GM20431 (cell line): ENCODE results near the gene CNTNAP5.

Experiments
- in situ Hi-C: fragments of 300-500 bp; cut with MseI, MboI; formaldehyde crosslinking; loops from one replicate; pipeline ENCODE4 v1.15.0; 2020; ENCODE audit warnings: low sequenced_read_pairs; ENCODE audit not compliant: unreplicated experiment

The CNTNAP5 gene

DNA sequence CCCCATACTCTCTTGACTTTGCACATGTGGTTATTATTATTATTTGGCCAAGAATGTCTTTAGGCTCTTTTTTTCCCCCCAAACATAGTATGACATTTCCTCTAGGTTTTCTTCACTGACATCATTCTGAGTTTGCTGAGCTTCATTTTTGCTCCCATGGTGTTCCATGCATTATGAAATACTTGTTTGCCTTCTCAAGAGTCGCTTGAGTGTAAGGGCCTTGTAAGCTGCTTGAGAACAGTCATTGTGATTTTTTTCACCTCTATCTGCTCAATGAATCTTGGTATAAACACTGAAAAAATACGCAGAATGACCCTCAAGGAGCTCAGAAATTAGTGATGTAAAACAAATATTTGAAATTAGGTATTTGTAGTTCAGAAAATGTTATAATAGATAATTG lies 688.9 kb downstream of the CNTNAP5 start:
- in situ Hi-C loops, result no loop called here

DNA sequence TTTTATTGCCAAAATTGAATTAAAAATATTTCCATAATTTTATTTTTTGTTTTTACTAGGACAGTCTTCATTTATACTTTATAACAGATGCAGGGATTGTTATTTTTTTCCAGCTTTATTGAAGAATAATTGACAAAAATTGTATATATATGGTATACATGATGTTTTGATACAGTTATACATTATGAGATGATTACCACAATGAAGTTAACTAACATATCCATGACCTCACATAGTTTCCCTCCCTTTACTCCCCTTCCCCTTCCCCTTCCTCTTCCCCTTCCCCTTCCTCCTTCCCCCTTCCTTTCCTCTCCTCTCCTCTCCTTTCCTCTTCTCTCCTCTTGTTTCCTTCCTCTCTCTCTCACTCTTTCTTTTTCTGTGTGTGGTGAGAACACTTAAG lies 700.1 kb downstream of the CNTNAP5 start:
- in situ Hi-C loops, result no loop called here

DNA sequence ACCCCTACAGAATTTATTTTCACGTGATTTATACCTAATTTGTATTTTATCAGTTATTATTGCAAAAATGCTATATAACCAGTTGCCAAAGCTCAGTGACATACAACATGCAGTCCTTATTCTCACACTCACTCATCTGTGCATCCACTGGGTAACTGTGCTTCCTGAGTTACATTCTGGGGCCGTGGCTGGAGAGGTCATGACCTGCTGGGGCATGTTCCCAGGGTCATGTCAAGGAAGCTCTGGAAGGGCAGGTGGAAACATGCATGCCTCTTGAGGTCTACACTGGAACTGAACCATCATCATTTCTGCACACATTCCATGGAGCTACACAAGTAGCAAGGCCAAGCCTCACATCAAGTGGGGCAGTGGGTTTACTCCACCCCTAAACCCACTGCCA lies 715.5 kb downstream of the CNTNAP5 start:
- in situ Hi-C loops, result no loop called here

DNA sequence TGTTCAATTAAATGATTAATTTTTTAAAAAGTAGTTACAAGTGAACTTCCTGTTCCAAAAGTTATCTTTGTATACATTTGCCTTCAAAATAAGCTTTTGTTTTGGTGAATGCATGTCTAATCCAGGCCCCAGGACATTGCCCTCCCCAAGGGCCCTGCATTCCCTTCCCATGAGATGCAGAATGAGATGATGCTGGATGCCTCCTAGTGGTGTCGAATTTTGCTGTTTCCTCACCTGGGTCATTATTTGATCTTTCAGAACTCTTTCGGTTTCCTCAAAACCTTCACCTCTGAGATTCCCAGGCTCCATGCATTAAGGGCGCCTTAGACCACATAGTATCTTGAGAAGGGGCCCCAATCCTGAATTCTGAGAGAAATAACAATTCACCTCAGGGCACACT lies 728.8 kb downstream of the CNTNAP5 start:
- in situ Hi-C loops, result no loop called here

DNA sequence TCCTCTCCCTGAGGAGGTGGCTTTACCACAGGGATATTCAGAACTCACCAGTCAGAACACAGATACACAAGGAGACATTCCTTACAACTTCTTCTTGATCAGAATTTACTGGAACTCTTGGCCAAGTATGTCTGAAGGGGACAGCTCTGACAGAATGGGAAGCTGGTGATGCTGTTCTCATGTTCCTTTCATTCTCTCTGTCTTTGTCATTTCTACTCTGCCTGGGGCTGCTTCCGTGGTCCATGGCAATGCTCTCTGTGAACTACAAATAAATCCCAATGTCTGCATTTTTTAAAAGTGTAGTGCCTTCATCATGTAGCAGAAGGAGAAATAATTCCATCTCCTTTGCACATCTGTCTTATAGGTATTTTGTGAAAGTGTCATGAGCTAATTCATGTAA lies 730.3 kb downstream of the CNTNAP5 start:
- in situ Hi-C loops, result no loop called here

DNA sequence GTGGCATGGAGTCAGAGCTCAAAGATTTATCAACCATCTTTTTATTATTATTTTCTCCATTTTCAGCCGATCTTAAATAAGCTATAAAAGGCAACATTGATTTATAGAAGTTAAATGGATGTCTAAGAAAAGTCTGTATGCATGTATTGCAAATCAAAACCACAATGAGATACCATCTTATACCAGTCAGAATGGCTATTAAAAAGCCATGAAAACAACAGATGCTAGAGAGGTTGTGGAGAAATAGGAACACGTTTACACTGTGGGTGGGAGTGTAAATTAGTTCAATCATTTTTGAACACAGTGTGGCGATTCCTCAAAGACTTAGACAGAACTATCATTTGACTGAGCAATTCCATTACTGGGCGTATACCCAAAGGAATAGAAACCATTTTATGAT lies 731.0 kb downstream of the CNTNAP5 start:
- in situ Hi-C loops, result no loop called here

DNA sequence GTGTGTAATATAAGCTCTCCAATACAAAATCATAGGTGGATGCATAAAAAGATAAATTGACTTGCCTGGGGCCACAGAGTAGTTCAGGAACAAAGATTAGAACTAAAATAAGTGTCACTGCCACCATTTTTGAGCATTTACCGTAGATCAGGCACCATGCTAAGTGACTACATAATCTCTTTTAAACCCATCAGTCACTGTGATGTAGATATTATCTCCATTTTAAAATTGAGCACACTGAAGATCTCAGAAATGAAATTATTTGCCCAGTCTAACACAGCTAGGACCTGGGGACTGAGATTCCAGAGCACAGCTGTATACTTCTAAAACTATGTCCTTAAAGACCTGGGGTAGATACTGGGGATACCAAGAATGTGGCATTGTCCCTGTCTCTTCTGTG lies 737.3 kb downstream of the CNTNAP5 start:
- in situ Hi-C loops, result no loop called here

DNA sequence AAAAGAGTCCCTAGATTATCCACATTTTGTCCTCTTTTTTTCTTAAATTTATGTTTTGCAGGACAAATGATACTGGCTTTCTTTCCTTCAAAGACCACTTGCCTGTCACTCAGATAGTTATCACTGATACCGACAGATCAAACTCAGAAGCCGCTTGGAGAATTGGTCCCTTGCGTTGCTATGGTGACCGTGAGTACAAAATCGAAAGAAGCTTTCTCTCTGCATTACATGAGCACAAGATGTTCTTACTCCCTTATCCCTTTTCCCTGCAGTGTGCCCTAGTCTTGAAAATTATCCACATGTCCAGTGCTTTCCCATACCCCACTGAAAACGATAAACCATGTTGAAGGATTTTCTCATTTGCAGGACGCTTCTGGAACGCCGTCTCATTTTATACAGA lies 738.5 kb downstream of the CNTNAP5 start:
- in situ Hi-C loops, result no loop called here

DNA sequence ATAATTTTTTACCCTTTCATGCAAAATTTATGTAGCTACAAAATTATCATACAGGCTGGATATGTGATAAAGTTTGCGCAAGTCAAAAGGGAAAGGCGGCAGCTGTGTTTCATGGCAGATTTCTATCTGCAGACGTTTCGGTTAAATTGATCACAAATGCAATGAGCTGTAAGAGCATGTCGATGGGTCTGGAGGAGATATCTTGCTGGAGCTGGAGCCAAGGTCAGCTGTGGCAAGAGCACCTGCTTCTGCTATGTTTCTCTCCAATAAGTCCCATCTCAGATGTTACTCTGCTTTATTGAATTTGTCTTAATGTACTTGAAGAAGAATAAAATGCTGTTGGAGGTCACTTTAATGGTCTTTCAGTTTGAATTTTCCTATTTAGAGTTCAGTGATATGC lies 749.7 kb downstream of the CNTNAP5 start:
- in situ Hi-C loops, result no loop called here

DNA sequence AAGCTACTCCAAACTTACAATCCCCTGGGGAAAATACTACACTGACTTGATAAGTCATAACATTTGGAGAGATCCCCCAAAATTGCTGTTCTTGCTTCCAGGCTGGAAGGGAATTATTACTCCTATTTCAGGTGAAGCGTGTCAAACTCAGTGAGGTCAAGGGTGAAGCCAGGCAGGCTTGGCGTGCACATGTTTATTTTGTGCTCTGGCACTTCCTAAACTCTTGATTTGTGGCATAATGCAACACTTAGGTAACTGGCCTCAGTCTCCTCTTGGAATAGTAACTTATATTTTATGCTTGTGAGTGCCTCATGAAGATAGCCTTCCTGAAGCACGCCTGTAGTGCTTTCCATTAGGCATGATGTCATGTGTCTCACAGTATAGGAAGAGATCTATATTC lies 751.2 kb downstream of the CNTNAP5 start:
- in situ Hi-C loops, result no loop called here

DNA sequence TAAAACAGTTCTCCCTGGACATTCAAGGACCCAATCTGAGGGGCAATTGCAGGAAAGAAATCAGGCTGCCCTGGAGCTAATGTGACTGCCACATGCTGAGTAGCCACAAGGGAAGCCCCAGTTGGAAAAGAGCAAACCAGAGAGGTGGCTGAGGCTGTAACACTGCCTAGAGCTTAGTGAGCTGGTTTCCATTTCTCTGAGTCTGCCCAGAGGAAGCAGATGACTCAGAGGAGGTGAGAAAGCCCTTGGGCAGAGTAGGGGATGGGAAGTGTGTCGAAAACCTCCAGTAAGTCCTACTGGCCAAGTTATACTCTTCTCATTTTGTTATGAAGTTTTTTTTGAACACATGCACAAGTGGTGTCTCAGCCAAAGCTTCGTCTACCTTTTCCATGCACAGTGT lies 753.0 kb downstream of the CNTNAP5 start:
- in situ Hi-C loops, result no loop called here

DNA sequence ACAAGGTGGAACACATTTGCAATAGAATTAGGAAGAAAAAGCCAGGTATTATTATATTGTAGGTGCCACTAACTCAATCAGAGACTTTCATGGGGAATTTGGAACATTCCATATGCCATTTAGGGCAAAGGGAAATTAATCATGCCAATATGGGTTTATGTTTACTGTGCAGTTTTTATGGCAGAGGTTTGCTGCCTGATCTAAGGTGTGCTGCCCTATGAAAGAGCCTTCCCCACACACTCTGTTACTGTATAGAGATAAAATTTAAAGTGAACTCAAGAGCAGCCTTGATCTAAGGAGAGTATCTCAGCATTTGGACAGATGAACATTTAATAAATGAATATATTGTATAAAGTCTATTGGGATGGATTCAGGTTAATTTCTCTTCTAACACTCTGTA lies 771.6 kb downstream of the CNTNAP5 start:
- in situ Hi-C loops, result no loop called here

DNA sequence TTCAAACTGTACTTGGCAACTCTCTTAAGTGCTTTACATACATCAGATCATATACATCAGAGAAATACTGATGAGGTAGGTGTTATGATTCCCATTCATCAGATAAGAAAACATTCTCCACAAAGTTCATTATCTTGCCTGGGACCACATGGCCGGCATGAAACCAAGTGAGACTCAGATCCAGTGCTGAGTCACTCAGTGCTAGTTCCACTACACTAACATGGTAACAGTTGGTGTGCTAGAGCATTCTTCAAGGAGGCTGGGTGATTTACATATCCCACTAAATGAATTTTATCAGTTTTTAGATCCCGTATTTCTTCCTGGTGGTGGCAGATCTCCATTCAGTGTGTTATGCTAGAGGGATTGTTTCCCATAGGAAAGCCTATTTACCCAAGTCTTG lies 772.0 kb downstream of the CNTNAP5 start:
- in situ Hi-C loops, result no loop called here

DNA sequence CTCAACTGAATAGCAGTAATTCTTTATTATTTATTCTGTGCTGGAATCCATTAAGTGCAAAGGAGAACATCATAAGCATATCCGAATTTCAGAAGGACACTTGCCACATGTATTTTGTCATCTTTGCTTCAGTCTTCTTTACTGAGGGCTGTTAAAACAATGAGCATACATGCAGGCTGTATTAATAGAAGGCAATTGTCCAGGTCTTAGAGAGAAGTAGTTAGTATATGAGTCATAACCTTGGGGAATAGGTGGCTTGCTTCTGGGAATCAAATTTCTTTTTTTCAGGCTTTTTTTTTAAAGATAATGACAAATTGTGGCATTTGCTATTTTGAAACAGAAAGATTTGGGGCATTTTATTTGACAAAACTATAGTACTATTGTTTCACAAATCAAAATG lies 773.5 kb downstream of the CNTNAP5 start:
- in situ Hi-C loops, result no loop called here

DNA sequence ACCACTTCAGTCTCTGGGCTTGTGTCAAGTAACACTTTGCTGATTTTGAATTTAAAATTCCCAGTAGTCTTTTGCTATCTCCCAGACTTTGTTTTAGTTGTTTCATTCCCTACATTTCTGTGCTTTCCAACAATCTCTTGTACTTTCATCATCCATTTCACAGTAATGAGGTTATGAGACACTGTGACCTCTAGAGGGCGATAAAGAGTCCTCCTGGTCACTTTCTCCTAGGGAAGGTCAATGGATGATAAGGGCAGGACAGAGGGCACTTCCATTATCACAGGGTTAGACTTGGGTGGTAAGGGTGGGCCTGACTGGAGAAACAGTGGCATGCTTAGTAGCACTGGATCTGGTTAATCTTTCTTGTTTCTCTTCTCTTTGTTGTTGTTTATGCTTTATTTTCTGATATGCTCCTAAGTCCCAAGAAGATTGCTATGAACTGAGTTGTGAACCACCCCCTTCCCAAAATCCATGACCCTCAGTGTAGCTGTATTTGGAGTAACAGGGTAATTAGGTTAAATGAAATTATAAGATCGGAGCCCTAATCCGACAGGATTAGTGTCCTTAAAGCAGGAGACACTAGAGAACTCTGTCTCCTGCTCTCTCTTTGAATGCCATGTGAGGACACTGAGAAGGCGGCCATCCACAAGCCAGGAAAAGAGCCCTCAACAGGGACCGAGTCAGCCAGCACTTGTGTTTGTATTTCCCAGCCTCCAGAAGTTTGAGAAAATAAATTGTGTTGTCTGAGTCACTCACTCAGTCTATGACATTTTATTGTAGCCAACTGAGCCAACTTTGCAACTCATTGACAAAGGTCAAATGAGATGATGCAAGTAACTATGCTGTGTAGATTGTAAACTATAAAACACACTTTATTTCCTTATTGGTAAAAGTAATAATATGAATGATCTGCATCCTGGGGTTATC lies 779.2 kb downstream of the CNTNAP5 start:
- in situ Hi-C loops, result no loop called here

DNA sequence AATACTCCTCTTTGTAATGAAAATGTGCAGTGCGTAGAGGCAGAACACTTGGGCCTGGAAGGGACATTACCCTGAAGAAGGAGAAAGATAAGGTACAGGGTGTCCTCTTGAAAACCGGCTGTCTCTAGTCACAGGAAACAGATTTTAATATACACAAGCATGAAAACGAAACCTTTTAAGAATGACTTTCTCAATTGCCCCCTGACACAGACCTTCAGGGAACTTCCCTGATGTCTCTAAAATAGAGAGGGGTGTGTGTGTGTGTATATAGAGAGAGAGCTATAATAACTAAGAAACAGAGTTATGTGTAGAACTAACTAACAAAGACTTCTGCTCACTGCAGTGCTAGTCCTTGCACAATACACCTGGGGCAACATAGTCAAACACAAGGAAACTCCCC lies 780.0 kb downstream of the CNTNAP5 start:
- in situ Hi-C loops, result no loop called here

DNA sequence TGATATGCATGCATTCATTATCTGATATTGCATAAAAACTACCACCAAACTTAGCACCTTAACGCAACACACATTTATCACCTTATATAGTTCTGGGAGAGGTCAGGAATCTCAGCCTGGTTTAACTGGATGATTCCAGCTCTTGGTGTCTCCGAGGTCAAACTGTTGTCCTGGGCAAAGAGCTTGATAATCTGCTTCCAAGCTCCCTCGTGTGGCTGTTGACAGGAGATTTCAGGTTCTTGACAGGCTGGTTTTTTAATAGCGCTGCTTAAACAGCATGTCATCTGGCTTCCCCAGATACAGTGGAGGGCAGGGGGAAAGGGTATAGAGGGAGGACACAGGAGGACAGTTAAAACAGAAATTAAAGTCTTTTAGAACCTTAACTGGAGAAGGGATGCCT lies 785.0 kb downstream of the CNTNAP5 start:
- in situ Hi-C loops, result no loop called here

DNA sequence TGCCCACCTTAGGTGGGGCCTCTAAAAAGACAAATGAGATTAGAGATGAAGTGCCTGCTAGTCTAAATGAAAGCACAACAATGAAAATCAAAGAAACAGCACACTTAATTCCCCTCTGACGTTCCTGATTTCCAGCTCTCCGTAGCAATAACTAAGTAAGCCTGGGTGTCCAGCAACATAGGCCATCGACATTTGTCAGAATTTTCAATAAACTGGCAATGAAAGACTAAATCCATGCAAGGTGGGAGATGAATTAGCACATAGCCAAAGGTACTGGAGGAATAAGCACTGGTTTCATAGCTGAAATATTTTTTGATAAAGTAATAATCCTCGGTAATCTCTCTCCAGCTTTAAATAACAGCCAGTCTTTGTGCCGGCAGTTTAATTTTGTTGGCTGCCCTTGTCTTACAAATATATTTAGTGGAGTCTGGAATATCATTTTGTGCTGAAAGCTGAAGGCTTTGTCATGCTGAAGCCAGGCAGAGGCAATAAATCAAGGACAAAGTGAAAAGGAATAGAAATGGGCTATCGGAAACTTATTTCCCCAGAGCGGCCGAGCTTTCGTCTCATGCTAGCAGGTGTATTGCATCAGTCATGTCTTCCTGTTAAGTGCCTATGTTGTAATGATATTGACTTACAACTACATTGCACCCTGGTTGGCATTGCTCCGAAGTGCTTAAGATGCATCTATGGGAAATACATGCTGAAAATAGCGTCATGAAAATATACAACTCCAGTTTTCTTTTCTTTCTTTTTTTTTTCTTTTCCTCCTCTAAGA lies 790.1 kb downstream of the CNTNAP5 start:
- in situ Hi-C loops, result no loop called here

DNA sequence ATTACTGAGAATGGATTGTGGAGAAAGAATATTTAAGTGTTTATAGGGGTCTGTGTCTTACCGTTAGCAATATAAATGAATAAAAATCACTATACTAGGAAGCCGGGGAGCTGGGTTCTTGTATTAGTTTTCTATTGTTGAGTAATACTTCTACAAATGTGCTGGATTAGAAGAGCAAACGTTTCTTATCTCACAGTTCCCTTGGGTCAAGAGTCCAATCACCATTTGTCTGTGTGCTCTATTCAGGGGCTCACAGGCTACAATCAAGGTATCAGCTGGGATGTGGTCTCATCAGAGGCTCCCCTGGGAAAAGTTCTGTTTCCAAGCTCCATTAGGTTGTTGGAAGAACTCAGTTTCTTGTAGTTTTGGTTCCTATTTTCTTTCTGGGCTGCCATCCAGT lies 790.9 kb downstream of the CNTNAP5 start:
- in situ Hi-C loops, result no loop called here

DNA sequence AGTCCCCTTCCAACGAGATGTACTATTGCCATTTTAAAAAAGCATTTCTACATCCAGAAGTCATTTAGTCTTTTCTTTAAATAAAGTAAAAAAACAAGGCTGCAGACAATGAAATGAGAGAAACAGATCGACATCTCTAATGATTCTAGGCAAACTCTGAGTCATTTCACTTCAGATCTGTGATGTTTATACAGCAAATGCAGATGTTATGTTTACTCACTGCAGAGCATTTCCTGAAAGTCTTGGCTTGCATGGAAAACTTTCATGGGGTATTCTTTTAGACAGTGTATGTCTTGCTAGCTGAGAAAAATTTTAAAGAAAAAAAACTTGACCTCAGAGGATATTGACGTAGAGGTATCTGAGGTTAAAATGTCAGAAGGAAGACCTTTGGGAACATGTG lies 797.4 kb downstream of the CNTNAP5 start:
- in situ Hi-C loops, result no loop called here

DNA sequence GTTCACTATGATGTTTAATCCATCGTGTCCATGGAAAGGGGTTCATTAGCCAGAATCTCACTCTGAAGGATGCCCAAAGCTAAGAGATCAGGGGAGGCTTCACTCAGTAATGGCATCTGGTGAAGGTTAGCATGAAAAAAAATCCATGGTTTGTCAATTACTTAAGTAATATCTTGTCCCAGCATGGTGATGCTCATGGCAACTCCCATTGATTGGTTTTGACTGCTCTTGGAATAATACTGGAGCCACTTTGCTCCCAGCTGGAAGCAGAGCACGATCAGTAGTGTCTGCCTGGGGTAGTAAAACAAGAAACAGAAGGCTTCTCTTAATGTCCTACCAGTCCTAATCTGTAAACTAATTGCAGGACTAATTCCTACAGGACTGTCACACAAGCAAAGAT lies 799.4 kb downstream of the CNTNAP5 start:
- in situ Hi-C loops, result no loop called here
